ENCODE results near the gene ZNF629. TPM values are rescaled to one million over a fixed set of nuclear protein-coding genes. Genes with fewer than 3 reads are reported as not detected.

ZNF629 gene
- 18.5 and 20.3 TPM in 2 replicates for total RNA-seq (2014; rRNA removed; shearing (Covaris generic))
- 3.9 and 4.1 TPM in 2 replicates for polyA plus RNA-seq (2016; fragmentation: Nextera tagmentation; extraction: Ambion mirVana)
- long read RNA-seq, partial matches to known transcripts, result 1 of 1 reads
- long read RNA-seq, other reads (novel, unspliced or antisense), result 0 of 1 reads

- Mint-ChIP-seq H3K36me3 (ENCODE audit: low read depth) (peaks cover 13% of the 10 kb centered on the region), H3K9me3 (no peaks in the 10 kb centered on the region), H3K4me1 (peaks cover 19% of the 10 kb centered on the region), H3K27ac (peak within 1 kb of the TSS; percentile 90), H3K27me3 (ENCODE audit: insufficient read depth, low read depth, poor library complexity) (peaks cover 6% of the 10 kb centered on the region), H3K4me3 (peak within 1 kb of the TSS; percentile 88)
- Histone ChIP-seq H3K27ac (ENCODE audit: low read depth) (peak within 1 kb of the TSS; percentile 69; the same call in 1 of the 2 replicates), H2AFZ (peak within 1 kb of the TSS; percentile 100), H3K27me3 (ENCODE audit: insufficient read depth) (no peaks in the 10 kb centered on the region), H3K4me3 (peak within 1 kb of the TSS; percentile 95), H3K4me2 (peak within 1 kb of the TSS; percentile 99), H3K79me2 (replicated peaks; ENCODE audit: insufficient read depth) (peaks cover 17% of the 10 kb centered on the region), H3F3A (replicated peaks; ENCODE audit: low read depth) (0 out of 2 replicates have a peak, but pooled peaks cover 6% of the 10 kb centered on the region), H3K9me2 (ENCODE audit: insufficient read depth) (no peaks in the 10 kb centered on the region), H4K20me1 (replicated peaks; ENCODE audit: insufficient read depth) (no peaks in the 10 kb centered on the region; the same call in 1 of the 2 replicates), H3K4me1 (ENCODE audit: insufficient read depth) (peaks cover 3% of the 10 kb centered on the region; the same call in 1 of the 2 replicates), H3K36me3 (ENCODE audit: insufficient read depth) (peaks cover 3% of the 10 kb centered on the region; the same call in 1 of the 2 replicates)
- DNase-seq (ENCODE audit: low spot score), result peak; percentile 95
- TF ChIP-seq ZNF114 (CRISPR knock-in tag; IDR thresholded peaks at IDR 0.05), result no peak
- TF ChIP-seq STAT1 (IDR thresholded peaks at IDR 0.05; ENCODE audit: unreplicated experiment), result no peak
- peak; percentile 77 for TF ChIP-seq POLR2AphosphoS5 (IDR thresholded peaks at IDR 0.05; ENCODE audit: low read depth)
- peak; percentile 65 for TF ChIP-seq CREB1 (CRISPR knock-in tag; IDR thresholded peaks at IDR 0.05; ENCODE audit: low read depth)
- peak; percentile 64; the same call in 1 of the 2 replicates for TF ChIP-seq ETS1 (IDR thresholded peaks at IDR 0.05)
- ATAC-seq, result peak; percentile 88
These were observed at the start of gene ZNF629 for GRCh38 chr16:30786936-30787612. Gene ZNF629, minus strand, starts transcription at chr16:30787205. Its CDS starts 2,723 bp downstream, at chr16:30784482.

- Mint-ChIP-seq H3K36me3 (ENCODE audit: low read depth) (no peaks in the 10 kb centered on the region), H3K4me3 (no peak overlapping the region), H3K4me1 (peaks cover under 1% of the 10 kb centered on the region; the same call in 1 of the 3 replicates), H3K27ac (no peak overlapping the region), H3K9me3 (no peaks in the 10 kb centered on the region), H3K27me3 (ENCODE audit: insufficient read depth, low read depth, poor library complexity) (peaks cover 3% of the 10 kb centered on the region)
- Histone ChIP-seq H4K20me1 (replicated peaks; ENCODE audit: insufficient read depth) (no peaks in the 10 kb centered on the region), H3K4me2 (no peak overlapping the region), H3K79me2 (replicated peaks; ENCODE audit: insufficient read depth) (no peaks in the 10 kb centered on the region), H3K27me3 (ENCODE audit: insufficient read depth) (peaks cover 8% of the 10 kb centered on the region; the same call in 1 of the 2 replicates), H3F3A (replicated peaks; ENCODE audit: low read depth) (no peaks in the 10 kb centered on the region), H2AFZ (no peak overlapping the region), H3K4me1 (ENCODE audit: insufficient read depth) (no peaks in the 10 kb centered on the region), H3K9me2 (ENCODE audit: insufficient read depth) (no peaks in the 10 kb centered on the region), H3K36me3 (ENCODE audit: insufficient read depth) (no peaks in the 10 kb centered on the region), H3K4me3 (no peak overlapping the region), H3K27ac (ENCODE audit: low read depth) (no peak overlapping the region)
- ATAC-seq (no peak), DNase-seq (ENCODE audit: low spot score) (no peak)
- TF ChIP-seq POLR2AphosphoS5 (IDR thresholded peaks at IDR 0.05; ENCODE audit: low read depth) (no peak), NANOG (IDR thresholded peaks at IDR 0.05; ENCODE audit: borderline replicate concordance) (no peak), JUNB (IDR thresholded peaks at IDR 0.05; ENCODE audit: unreplicated experiment) (no peak), ZNF114 (CRISPR knock-in tag; IDR thresholded peaks at IDR 0.05) (no peak), EZH2phosphoT487 (IDR thresholded peaks at IDR 0.05; ENCODE audit: unreplicated experiment) (no peak), ZNF331 (CRISPR knock-in tag; IDR thresholded peaks at IDR 0.05; ENCODE audit: low read depth) (no peak), ETS1 (IDR thresholded peaks at IDR 0.05) (no peak), CREB1 (CRISPR knock-in tag; IDR thresholded peaks at IDR 0.05; ENCODE audit: low read depth) (no peak), REST (IDR thresholded peaks at IDR 0.05; ENCODE audit: unreplicated experiment) (no peak), EZH2 (IDR thresholded peaks at IDR 0.05; ENCODE audit: low read depth, unreplicated experiment) (no peak), STAT1 (IDR thresholded peaks at IDR 0.05; ENCODE audit: unreplicated experiment) (no peak)
These were observed 47.2 kb upstream of the ZNF629 start for GRCh38 chr16:30834130-30834740.
